ENCODE measurements around the gene RFX8. TPM values are rescaled to one million over a fixed set of nuclear protein-coding genes. Genes with fewer than 3 reads are reported as not detected.

The RFX8 gene
- total RNA-seq, 1 donor from 2014 or later = 0.49 TPM

DNA sequence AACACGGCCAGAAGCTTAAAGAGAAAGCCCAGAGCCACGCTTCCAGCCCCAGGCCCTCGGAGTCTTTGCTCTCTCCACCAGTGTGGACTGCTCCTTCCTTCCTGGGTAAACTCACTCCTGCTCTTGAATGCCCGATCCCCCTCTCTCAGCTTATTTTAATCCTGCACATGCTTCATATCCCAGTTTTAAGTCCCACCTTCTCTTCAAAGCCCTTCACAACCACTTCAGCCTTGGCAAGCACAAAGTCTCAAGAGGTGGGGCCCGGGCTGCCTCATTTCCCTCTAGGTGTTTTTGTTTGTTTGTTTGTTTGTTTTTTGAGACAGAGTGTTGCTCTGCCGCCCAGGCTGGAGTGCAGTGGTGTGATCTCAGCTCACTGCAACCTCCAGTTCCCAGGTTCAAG, 66.0 kb downstream of the RFX8 start:
- Mint-ChIP-seq H3K4me3 (no peak overlapping the region), H3K9me3 (no peaks in the 10 kb centered on the region), H3K27me3 (peaks cover 3% of the 10 kb centered on the region), H3K36me3 (ENCODE audit: low read depth) (no peaks in the 10 kb centered on the region), H3K27ac (no peak overlapping the region), H3K4me1 (peaks cover 5% of the 10 kb centered on the region)
- intact Hi-C loops (cut with micrococcal nuclease) = no loop called here
- no peak for DNase-seq

GRCh38 chr2:101405351-101405899, 69.5 kb downstream of the RFX8 start:
- no peak for DNase-seq
- H3K4me3 Mint-ChIP-seq = no peak overlapping the region
- H3K27ac Mint-ChIP-seq = no peak overlapping the region
- no peaks in the 10 kb centered on the region for H3K9me3 Mint-ChIP-seq
- H3K36me3 Mint-ChIP-seq (ENCODE audit: low read depth) = no peaks in the 10 kb centered on the region
- peaks cover 5% of the 10 kb centered on the region for H3K4me1 Mint-ChIP-seq
- peaks cover 3% of the 10 kb centered on the region for H3K27me3 Mint-ChIP-seq
- intact Hi-C loops (cut with micrococcal nuclease) = no loop called here

GRCh38 chr2:101403745-101404144, 71.2 kb downstream of the RFX8 start:
- Mint-ChIP-seq H3K36me3 (ENCODE audit: low read depth) (no peaks in the 10 kb centered on the region), H3K27me3 (peaks cover 10% of the 10 kb centered on the region), H3K4me1 (peaks cover 7% of the 10 kb centered on the region), H3K9me3 (no peaks in the 10 kb centered on the region), H3K27ac (no peak overlapping the region), H3K4me3 (no peak overlapping the region)
- intact Hi-C loops (cut with micrococcal nuclease) = no loop called here
- DNase-seq = no peak

DNA sequence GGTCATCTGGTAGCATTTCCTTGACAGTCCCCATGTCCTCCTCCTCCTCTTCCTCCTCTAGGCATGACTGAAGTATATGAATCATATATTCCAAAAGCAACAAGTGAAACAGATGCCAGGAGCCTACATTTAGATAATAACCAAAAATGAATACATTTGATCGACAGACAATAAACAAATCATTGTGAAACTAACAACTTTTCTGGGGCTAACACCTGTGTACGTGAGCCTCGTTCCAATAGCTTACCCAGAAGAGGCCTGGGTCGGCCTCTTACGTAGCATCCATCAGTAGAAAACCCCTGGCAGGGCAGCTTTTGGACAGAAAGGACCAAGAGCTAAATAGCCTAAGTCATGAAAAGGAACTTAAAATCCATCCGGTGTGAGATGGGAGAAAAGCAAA, 72.3 kb downstream of the RFX8 start:
- peaks cover 10% of the 10 kb centered on the region for H3K27me3 Mint-ChIP-seq
- intact Hi-C loops (cut with micrococcal nuclease) = no loop called here
- no peak for DNase-seq
- H3K4me3 Mint-ChIP-seq = no peak overlapping the region
- H3K9me3 Mint-ChIP-seq = no peaks in the 10 kb centered on the region
- no peaks in the 10 kb centered on the region for H3K36me3 Mint-ChIP-seq (ENCODE audit: low read depth)
- H3K27ac Mint-ChIP-seq = no peak overlapping the region
- H3K4me1 Mint-ChIP-seq = peaks cover 11% of the 10 kb centered on the region

DNA sequence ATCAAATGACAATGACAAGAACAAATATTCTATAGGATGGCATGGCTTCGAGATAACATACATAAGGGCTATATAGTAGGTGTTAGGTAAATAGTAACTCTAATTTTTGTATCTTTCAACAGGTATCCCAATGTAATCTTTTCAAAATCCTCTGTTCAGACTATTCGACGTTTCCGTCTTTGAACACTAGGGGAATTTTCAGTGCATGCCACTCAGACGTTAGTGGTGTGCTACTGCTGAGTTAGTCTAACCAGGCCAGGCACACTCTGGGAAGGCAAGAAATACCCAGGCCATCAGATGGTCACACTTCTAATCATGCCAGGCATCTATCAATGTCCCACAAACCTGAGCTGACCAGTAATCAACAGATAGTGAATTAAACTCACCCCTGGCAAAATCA, 73.0 kb downstream of the RFX8 start:
- Mint-ChIP-seq H3K4me3 (no peak overlapping the region), H3K36me3 (ENCODE audit: low read depth) (no peaks in the 10 kb centered on the region), H3K9me3 (no peaks in the 10 kb centered on the region), H3K27me3 (peaks cover 11% of the 10 kb centered on the region), H3K4me1 (peaks cover 11% of the 10 kb centered on the region), H3K27ac (no peak overlapping the region)
- intact Hi-C loops (cut with micrococcal nuclease) = no loop called here
- no peak for DNase-seq

DNA sequence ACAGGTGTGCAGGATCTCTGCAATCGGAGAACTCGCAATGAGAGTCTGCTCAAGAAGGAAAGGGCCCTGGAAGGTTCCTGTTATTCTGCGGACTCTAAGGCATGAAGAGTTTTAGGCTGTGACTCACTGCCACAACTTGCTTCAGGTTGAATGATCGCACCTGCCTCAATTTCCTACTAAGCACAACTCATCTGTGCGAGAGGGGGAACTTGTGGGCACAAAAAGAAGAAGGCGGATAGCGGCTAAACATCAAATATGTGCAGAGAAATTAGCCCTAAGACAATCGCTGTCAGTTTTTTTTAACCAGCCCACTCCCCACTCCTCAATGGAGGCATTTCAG, 73.6 kb downstream of the RFX8 start:
- Mint-ChIP-seq H3K27ac (no peak overlapping the region), H3K4me3 (no peak overlapping the region), H3K4me1 (peaks cover 11% of the 10 kb centered on the region), H3K9me3 (no peaks in the 10 kb centered on the region), H3K36me3 (ENCODE audit: low read depth) (no peaks in the 10 kb centered on the region), H3K27me3 (peaks cover 11% of the 10 kb centered on the region)
- no peak for DNase-seq
- intact Hi-C loops (cut with micrococcal nuclease) = no loop called here

DNA sequence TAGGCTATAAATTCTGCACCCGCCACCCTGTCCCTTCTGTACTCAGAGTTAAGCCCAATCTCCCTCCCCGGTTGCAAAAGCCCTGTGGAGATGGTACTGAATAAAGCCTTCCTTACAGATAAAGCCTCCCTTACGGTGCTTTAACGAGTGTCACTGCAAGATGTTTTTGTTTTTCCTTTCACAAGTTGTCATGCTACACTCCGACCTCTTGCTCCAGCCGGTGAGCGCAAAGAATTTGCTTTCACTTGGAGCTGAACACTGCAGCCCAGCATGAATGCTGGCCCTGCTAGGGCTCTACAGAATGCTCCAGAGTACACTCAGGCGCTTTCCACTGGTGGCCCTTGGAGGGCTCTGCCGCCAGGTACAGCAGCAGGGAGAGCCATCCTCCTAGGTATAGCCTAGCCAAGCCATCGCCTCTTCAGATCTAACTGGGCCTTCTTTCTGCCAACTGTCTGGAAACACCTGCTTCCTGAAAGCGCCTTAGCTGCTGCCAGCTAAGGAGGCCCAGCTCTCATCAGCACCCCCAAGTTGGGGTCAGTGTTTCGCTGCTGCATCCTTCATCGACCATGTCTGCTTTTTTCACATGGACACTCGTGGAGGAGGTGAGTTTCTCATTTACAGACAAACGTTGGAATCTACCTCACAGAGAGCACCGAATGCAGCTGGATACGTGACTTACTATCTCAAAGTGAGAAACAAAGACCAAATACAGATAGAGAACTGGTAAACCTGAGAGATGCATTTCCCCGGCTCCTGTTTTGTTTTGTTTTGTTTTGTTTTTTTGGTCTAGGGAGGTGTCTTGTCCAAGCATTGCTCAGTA, 74.2 kb downstream of the RFX8 start:
- H3K27me3 Mint-ChIP-seq = peaks cover 14% of the 10 kb centered on the region
- no peak overlapping the region for H3K4me3 Mint-ChIP-seq
- no peak for DNase-seq

GRCh38 chr2:101400048-101400447, 74.9 kb downstream of the RFX8 start:
- H3K36me3 Mint-ChIP-seq (ENCODE audit: low read depth) = no peaks in the 10 kb centered on the region
- no peak for DNase-seq
- intact Hi-C loops (cut with micrococcal nuclease) = no loop called here
- H3K27me3 Mint-ChIP-seq = peaks cover 14% of the 10 kb centered on the region
- H3K4me1 Mint-ChIP-seq = peaks cover 6% of the 10 kb centered on the region
- H3K4me3 Mint-ChIP-seq = no peak overlapping the region
- no peaks in the 10 kb centered on the region for H3K9me3 Mint-ChIP-seq
- no peak overlapping the region for H3K27ac Mint-ChIP-seq

More for the DNA sequence above, 74.2 kb downstream of the RFX8 start:
- Mint-ChIP-seq H3K36me3 (ENCODE audit: low read depth) (no peaks in the 10 kb centered on the region), H3K9me3 (no peaks in the 10 kb centered on the region), H3K27ac (no peak overlapping the region), H3K4me1 (peaks cover 10% of the 10 kb centered on the region)
- intact Hi-C loops (cut with micrococcal nuclease) = no loop called here

- Mint-ChIP-seq H3K4me3 (no peak overlapping the region), H3K36me3 (ENCODE audit: low read depth) (no peaks in the 10 kb centered on the region), H3K9me3 (no peaks in the 10 kb centered on the region), H3K27ac (no peak overlapping the region), H3K4me1 (peaks cover 6% of the 10 kb centered on the region), H3K27me3 (peaks cover 14% of the 10 kb centered on the region)
- no peak for DNase-seq
- intact Hi-C loops (cut with micrococcal nuclease) = no loop called here
Measured at GRCh38 chr2:101399021-101399799, 75.7 kb downstream of the RFX8 start.

DNA sequence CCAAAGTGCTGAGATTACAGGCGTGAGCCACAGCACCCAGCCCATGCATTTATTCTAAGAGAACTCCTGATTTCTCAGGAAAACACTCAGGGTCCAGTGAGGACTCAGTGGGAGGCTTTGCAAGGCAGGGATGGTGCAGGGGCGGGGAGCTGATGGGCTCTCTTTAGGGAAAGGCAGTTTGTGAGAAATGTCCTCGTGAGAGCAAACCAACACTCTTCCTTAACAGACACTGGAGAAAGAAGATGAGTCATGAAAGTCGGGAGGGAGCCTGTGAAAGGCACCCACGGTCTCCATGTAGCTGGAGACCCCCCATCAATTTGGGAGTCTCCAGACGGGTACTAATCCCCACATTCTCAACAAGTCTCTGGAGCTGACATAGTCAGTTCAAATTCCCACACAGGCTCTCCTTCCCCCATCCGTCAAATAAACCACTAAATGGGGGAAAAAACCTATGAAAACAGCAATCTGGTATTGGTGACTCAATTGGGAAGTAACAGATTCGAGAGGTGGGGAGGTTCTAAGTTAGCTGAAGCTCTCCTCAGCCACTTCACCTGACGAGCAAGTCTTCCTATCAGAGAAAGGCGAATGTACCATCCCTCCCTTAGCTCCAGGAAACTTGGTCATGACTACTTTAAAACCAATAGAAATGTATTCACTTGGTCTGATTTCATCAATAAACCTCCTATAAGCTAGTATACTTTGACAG, 76.6 kb downstream of the RFX8 start:
- no peak overlapping the region for H3K4me3 Mint-ChIP-seq
- H3K4me1 Mint-ChIP-seq = peaks cover 6% of the 10 kb centered on the region
- DNase-seq = no peak
- H3K36me3 Mint-ChIP-seq (ENCODE audit: low read depth) = no peaks in the 10 kb centered on the region
- peaks cover 16% of the 10 kb centered on the region for H3K27me3 Mint-ChIP-seq
- intact Hi-C loops (cut with micrococcal nuclease) = no loop called here
- H3K27ac Mint-ChIP-seq = no peak overlapping the region
- H3K9me3 Mint-ChIP-seq = no peaks in the 10 kb centered on the region

DNA sequence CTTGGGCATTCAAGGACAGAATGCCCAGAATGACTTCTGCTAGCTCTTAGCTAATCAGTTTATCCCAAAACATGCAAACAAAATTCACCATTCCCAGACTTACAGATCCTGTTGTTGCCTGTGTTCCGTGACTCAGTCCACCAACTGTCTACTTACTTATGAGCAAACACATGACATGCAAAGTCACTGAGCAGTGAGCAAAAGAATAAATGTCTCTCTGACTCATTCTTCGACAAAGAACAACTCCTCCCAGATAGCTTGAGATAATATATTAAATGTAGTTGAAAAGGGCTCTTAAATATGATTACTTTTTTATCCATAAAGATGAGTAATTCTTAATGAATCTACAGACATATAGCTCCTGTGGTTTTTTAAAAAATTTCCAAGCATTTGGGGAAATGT, 78.6 kb downstream of the RFX8 start:
- Mint-ChIP-seq H3K4me1 (peaks cover 6% of the 10 kb centered on the region), H3K36me3 (ENCODE audit: low read depth) (no peaks in the 10 kb centered on the region)

DNA sequence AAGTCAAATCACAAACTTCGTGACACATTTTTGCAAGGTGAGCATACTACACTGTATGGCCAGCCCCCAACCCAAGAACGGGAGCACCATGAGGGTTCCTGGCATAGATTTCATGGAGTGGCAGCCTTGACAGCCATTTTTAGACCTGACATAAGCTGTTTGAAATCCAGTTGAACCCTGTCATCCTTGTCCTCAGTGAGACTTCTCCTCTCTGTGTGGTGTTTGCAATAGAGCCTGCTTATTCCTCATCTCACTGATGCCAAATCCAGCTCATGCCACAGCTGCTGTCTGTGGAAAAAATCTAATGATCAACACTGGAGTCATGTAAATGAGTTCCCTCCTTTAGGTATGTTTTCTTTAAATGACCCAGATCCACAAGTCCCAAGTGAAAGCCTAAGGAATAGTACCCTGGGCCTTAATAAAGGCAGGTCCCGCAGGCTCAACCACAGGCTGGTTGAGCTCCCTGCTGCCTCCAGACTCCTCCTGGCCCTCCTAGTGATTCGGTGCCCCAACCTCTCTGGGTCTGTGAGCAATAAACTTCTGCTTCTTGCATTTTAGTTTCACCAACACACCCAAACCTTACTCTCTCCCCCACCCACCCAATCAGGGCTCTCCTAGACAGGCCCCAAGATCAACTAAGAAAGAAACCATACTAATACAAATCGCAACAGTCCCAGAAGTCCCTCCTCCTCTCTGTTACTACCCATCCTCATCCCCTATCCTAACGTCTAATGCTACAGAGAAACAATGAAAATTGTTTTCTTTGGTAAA, 79.2 kb downstream of the RFX8 start:
- H3K9me3 Mint-ChIP-seq = peaks cover 3% of the 10 kb centered on the region
- intact Hi-C loops (cut with micrococcal nuclease) = no loop called here
- no peak for DNase-seq
- peaks cover 6% of the 10 kb centered on the region for H3K4me1 Mint-ChIP-seq
- H3K27me3 Mint-ChIP-seq = peaks cover 29% of the 10 kb centered on the region
- no peak overlapping the region for H3K27ac Mint-ChIP-seq
- H3K36me3 Mint-ChIP-seq (ENCODE audit: low read depth) = no peaks in the 10 kb centered on the region
- H3K4me3 Mint-ChIP-seq = no peak overlapping the region

More for the DNA sequence above, 78.6 kb downstream of the RFX8 start:
- H3K4me3 Mint-ChIP-seq = no peak overlapping the region
- H3K27ac Mint-ChIP-seq = no peak overlapping the region
- no peak for DNase-seq
- H3K27me3 Mint-ChIP-seq = peaks cover 29% of the 10 kb centered on the region
- H3K9me3 Mint-ChIP-seq = peaks cover 3% of the 10 kb centered on the region
- intact Hi-C loops (cut with micrococcal nuclease) = no loop called here

DNA sequence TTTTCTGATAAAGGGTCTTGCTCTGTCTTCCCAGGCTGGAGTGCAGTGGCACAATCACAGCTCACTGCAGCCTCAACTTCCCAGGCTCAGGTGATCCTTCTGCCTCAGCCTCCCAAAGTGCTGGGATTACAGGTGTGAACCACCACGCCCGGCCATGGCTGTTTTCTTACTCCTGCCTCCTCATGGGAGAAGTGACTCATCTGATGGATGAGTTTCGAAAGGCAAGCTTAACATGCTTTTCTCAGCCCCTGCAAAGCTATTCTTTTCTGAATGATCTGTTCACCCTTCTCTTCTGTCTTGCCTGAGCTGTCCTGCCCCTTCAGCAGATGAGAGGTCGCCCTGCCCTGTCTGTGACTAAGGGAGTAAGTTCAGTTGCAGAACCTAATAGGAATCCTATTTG, 86.7 kb downstream of the RFX8 start:
- H3K4me3 Mint-ChIP-seq = peak overlapping the region; percentile 71
- H3K27ac Mint-ChIP-seq = no peak overlapping the region
- H3K9me3 Mint-ChIP-seq = peaks cover 3% of the 10 kb centered on the region
- H3K27me3 Mint-ChIP-seq = peaks cover 69% of the 10 kb centered on the region
- no peak for DNase-seq
- no peaks in the 10 kb centered on the region for H3K36me3 Mint-ChIP-seq (ENCODE audit: low read depth)
- intact Hi-C loops (cut with micrococcal nuclease) = loop anchor here (5.0 kb wide), 1 partner anchor 46 kb away; no protein-coding TSS in a partner anchor
- H3K4me1 Mint-ChIP-seq = peaks cover 5% of the 10 kb centered on the region
